Fibroblast of upper back skin (primary cell): ENCODE measurements around the gene LACTB.

ENCODE experiments used
- DNase-seq: peaks from one replicate; pipeline ENCODE4 v3.0.0-alpha.2; 2013

Gene LACTB

DNA sequence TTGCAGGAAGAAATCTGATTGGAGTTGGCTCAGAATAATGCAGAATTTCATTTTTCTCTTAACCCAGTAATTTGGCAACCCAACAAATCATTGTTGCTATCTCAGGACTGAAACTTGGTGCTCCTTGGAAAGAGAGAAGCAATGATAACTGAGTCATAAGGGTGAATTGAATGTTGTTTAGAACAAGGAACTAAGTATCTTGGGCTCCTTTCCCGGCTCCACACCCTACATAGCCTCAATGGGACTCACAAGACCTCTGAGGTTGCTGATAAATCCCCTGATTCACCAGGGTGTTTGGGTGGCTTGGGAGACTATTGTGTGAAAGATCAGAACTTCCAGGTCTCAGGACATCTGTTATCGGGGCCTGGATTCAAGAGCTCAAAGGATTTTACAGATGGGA, 60.0 kb downstream of the LACTB start:
- no peak for DNase-seq

DNA sequence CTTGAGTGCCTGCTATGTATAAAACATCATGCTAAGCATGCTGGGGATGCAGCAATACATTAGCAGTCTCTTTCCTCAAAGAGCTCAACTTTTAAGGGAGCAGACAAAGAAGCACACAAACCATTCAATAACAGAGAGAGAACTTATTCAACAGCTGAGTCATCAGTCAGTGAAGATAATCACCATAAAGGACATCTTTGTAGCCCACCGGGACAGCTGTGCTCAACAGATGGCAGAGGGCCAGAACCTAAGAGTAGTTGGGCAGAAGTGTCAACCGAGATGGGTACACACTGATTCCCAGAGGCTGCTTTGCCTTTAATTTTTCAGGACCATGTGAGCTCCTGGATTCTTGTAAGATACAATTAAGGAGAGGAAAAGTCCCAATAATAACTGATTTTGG, 63.5 kb downstream of the LACTB start:
- DNase-seq: no peak

DNA sequence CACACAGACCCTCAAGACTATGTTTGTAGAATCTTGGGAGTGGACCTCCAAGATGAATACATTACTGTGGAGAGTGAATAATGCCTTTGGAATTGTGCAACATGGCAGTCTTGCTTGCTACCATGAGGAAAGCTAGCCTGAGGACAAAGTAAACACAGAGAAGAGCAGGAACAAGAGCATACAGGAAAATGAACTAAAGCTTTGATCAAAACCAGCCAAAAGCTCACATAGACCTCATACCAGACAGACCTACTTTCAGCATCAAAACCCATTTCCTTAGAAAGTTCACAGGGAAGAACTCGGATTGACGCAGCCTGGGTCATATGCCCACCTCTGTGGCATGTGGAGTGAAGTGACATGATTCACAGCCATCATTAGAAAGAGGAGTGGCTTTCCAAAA, 64.4 kb downstream of the LACTB start:
- peak; percentile 75 for DNase-seq

GRCh38 chr15:63187589-63188226, 66.0 kb downstream of the LACTB start:
- DNase-seq: no peak

GRCh38 chr15:63188247-63188925, 66.7 kb downstream of the LACTB start:
- no peak for DNase-seq

GRCh38 chr15:63188926-63189871, 67.5 kb downstream of the LACTB start, which contains the start of gene RAB8B:
Gene RAB8B (plus strand): TSS chr15:63189606. CDS start chr15:63189625, 19 bp downstream.
- DNase-seq: peak; percentile 96

DNA sequence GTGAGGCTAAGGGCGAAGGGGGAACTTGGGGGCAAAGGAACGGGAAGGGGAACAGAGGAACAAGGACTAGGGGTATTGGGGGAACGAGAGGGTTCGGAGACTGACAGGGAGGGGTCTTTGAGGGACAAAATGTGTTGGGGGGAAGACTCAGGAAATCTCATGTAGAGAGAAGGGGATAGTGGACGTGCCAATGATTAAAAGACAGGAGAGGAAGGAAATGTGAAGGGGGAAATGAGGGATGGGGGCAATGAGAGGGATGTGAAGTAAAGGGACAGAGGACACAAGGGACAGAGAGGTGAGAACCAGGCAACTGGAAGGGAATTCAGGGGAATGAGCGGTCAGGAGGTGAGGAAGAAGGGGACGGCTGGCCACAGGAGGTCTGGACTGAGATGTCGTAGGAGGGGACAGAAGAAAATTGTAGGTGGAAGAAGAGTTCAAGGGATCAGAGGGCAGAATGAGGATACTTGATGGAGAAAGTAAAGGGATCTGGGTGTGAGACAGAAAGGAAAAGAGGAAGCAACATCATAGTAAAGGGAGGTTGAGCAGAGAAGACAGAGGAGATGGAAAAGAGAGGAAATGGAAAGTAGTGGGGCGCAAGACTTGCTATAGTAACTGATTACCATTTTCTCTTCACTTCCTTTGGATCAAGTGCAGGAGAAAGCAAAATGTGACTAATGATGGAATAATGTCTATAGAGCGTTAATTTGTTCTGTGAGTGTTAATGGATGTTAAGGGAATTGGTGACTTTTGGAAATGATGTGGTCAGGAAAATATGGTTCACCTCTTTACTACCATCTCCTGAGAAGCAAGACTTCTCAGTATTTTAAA, 68.5 kb downstream of the LACTB start:
- no peak for DNase-seq

GRCh38 chr15:63190769-63191649, 69.3 kb downstream of the LACTB start:
- no peak for DNase-seq
